ENCODE results near the gene ABCA12. TPM values are rescaled to one million over a fixed set of nuclear protein-coding genes. Genes with fewer than 3 reads are reported as not detected.

The ABCA12 gene
- total and polyA plus RNA-seq, 2 of the 13 experiments (the other 11 are each of a cell fraction or from before 2014, with no cell fraction given), result 0.02 to 0.07 TPM

- no peak for DNase-seq (ENCODE audit: low spot score)
- 6% methylated on average over 5 of the region's 5 CpGs for WGBS (ENCODE audit: low lambda C conversion rate)
- Histone ChIP-seq H2AFZ (ENCODE audit: low read length) (no peak overlapping the region), H4K20me1 (ENCODE audit: insufficient read depth, low read length) (no peaks in the 10 kb centered on the region), H3K9ac (ENCODE audit: insufficient read depth, low read depth, low read length) (no peak overlapping the region), H3K4me2 (ENCODE audit: low read depth, low read length) (no peak overlapping the region), H3K36me3 (replicated peaks in 1 of 2; ENCODE audit: control insufficient read depth in 1 of 2, insufficient read depth in 2 of 2, low read length in 2 of 2) (no peaks in the 10 kb centered on the region), H3K4me3 (replicated peaks in 1 of 3; ENCODE audit: insufficient read depth in 1 of 3, low read depth in 2 of 3, low read length in 3 of 3) (no peak overlapping the region), H3K4me1 (ENCODE audit: insufficient read depth, low read length) (no peaks in the 10 kb centered on the region), H3K79me2 (ENCODE audit: insufficient read depth, low read length) (no peaks in the 10 kb centered on the region), H3K27me3 (ENCODE audit: control insufficient read depth in 1 of 2, insufficient read depth in 2 of 2, low read length in 2 of 2) (no peaks in the 10 kb centered on the region), H3K27ac (ENCODE audit: extremely low read length, insufficient read depth, low read length) (no peak overlapping the region), H3K9me3 (ENCODE audit: low read length) (no peaks in the 10 kb centered on the region)
- POLR2A ChIA-PET, result no interaction called here
- CTCF ChIA-PET (ENCODE audit: low intra/inter-chr PET ratio, low total read pairs), result no interaction called here
- no peak for ATAC-seq
- no TSS peak for BruUV-seq (replicated peaks)
- TF ChIP-seq TCF7 (IDR thresholded peaks at IDR 0.05; ENCODE audit: low read depth), result no peak
- TF ChIP-seq MTF2 (CRISPR knock-in tag; IDR thresholded peaks at IDR 0.05; ENCODE audit: borderline replicate concordance), result no peak
- TF ChIP-seq ZNF841 (CRISPR knock-in tag; IDR thresholded peaks at IDR 0.05; ENCODE audit: borderline replicate concordance), result no peak
- no peak for TF ChIP-seq ZSCAN9 (CRISPR knock-in tag; IDR thresholded peaks at IDR 0.05; ENCODE audit: borderline replicate concordance)
- TF ChIP-seq BATF2 (CRISPR knock-in tag; IDR thresholded peaks at IDR 0.05), result no peak
- TF ChIP-seq ZEB1 (IDR thresholded peaks at IDR 0.05; ENCODE audit: insufficient replicate concordance, low read depth), result no peak
- TF ChIP-seq NCOA5 (CRISPR knock-in tag; IDR thresholded peaks at IDR 0.05), result no peak
- no peak for TF ChIP-seq SOX5 (CRISPR knock-in tag; IDR thresholded peaks at IDR 0.05; ENCODE audit: borderline replicate concordance)
- in situ Hi-C loops (cut with HindIII; ENCODE audit: extremely low pct_ligation_motif_present, low pct_unique_long_range_greater_than_20kb), result no loop called here
- intact Hi-C loops (cut with micrococcal nuclease; ENCODE audit: unreplicated experiment), result no loop called here
- FAIRE-seq, result no peak
Measured at GRCh38 chr2:214902286-214902685, 236.1 kb downstream of the ABCA12 start.

GRCh38 chr2:214899751-214900150, 238.7 kb downstream of the ABCA12 start:
- Histone ChIP-seq H3K4me1 (ENCODE audit: insufficient read depth, low read length) (no peaks in the 10 kb centered on the region), H4K20me1 (ENCODE audit: insufficient read depth, low read length) (no peaks in the 10 kb centered on the region), H3K4me3 (replicated peaks in 1 of 3; ENCODE audit: insufficient read depth in 1 of 3, low read depth in 2 of 3, low read length in 3 of 3) (no peak overlapping the region), H2AFZ (ENCODE audit: low read length) (no peak overlapping the region), H3K9ac (ENCODE audit: insufficient read depth, low read depth, low read length) (no peak overlapping the region), H3K79me2 (ENCODE audit: insufficient read depth, low read length) (no peaks in the 10 kb centered on the region), H3K27me3 (ENCODE audit: control insufficient read depth in 1 of 2, insufficient read depth in 2 of 2, low read length in 2 of 2) (no peaks in the 10 kb centered on the region), H3K36me3 (replicated peaks in 1 of 2; ENCODE audit: control insufficient read depth in 1 of 2, insufficient read depth in 2 of 2, low read length in 2 of 2) (no peaks in the 10 kb centered on the region), H3K27ac (ENCODE audit: extremely low read length, insufficient read depth, low read length) (no peak overlapping the region), H3K4me2 (ENCODE audit: low read depth, low read length) (no peak overlapping the region), H3K9me3 (ENCODE audit: low read length) (no peaks in the 10 kb centered on the region)
- intact Hi-C loops (cut with micrococcal nuclease; ENCODE audit: unreplicated experiment), result no loop called here
- CTCF ChIA-PET (ENCODE audit: low intra/inter-chr PET ratio, low total read pairs), result no interaction called here
- BruUV-seq (replicated peaks), result no TSS peak
- POLR2A ChIA-PET, result no interaction called here
- no peak for ATAC-seq
- no peak for FAIRE-seq
- 24% methylated on average over 4 of the region's 4 CpGs for WGBS (ENCODE audit: low lambda C conversion rate)
- no peak for DNase-seq (ENCODE audit: low spot score)
- in situ Hi-C loops (cut with HindIII; ENCODE audit: extremely low pct_ligation_motif_present, low pct_unique_long_range_greater_than_20kb), result no loop called here
- no peak for TF ChIP-seq NR3C1 (CRISPR knock-in tag; IDR thresholded peaks at IDR 0.05)
- TF ChIP-seq MTF2 (CRISPR knock-in tag; IDR thresholded peaks at IDR 0.05; ENCODE audit: borderline replicate concordance), result no peak
- no peak for TF ChIP-seq CENPBD1 (CRISPR knock-in tag; IDR thresholded peaks at IDR 0.05; ENCODE audit: borderline replicate concordance, low read depth)
- no peak for TF ChIP-seq RFX1 (IDR thresholded peaks at IDR 0.05)
- no peak for TF ChIP-seq ZNF34 (CRISPR knock-in tag; IDR thresholded peaks at IDR 0.05; ENCODE audit: borderline replicate concordance)
- no peak for TF ChIP-seq NFAT5 (CRISPR knock-in tag; IDR thresholded peaks at IDR 0.05)

Data from HepG2 (cell line).